PC-9 (cell line): ENCODE data around the gene EPSTI1. TPM values are rescaled to one million over a fixed set of nuclear protein-coding genes. Genes with fewer than 3 reads are reported as not detected.
A peak's percentile ranks its signal among the peaks of the same experiment; 100 is the strongest.

ENCODE experiments used
- BruUV-seq: library from RNA; stranded (reverse); fragments of 400-500 nt; replicated peaks from 2 replicates; lab custom pipeline; 2021; lab: Mats Ljungman, UMichigan
- CTCF ChIA-PET: fragments of 300-600 bp; sonication (Branson Sonifier 250); formaldehyde crosslinking; loops from one replicate; lab custom pipeline; 2022; ENCODE audit warnings: antibody characterized with exemption; lab: Charles Lee
- POLR2A ChIA-PET: fragments of 300-600 bp; sonication (Branson Sonifier 250); formaldehyde crosslinking; loops from one replicate; lab custom pipeline; 2022; ENCODE audit warnings: antibody characterized with exemption; ENCODE audit not compliant: unreplicated experiment; lab: Charles Lee
- DNase-seq, 2 experiments: peaks; one replicate each; pipeline versions ENCODE4 v3.0.0 to v3.0.0-alpha.2; 2015 to 2022; ENCODE audit warnings: mixed read lengths in 1 of 2
- H2AFZ ChIP-seq: fragments of 200-600 bp; sonication (generic); 2 replicates; pipeline ENCODE4 v1.8.1; 2017; ENCODE audit warnings: antibody characterized with exemption
- H3F3A ChIP-seq: fragments of 200-600 bp; sonication (generic); 2 replicates; pipeline ENCODE4 v1.8.1; 2017; ENCODE audit warnings: antibody characterized with exemption, mild to moderate bottlenecking, low read depth; ENCODE audit not compliant: insufficient read depth
- H3K27ac ChIP-seq: fragments of 200-600 bp; sonication (generic); 2 replicates; pipeline ENCODE4 v1.6.1; 2016; ENCODE audit warnings: mixed run types
- H3K27me3 ChIP-seq: fragments of 200-600 bp; sonication (generic); 2 replicates; pipeline ENCODE4 v1.6.1; 2016; ENCODE audit warnings: low read depth, mixed run types; ENCODE audit not compliant: insufficient read depth
- H3K36me3 ChIP-seq: fragments of 200-600 bp; sonication (generic); 2 replicates; pipeline ENCODE4 v1.6.1; 2016; ENCODE audit warnings: low read depth, mixed run types
- H3K4me1 ChIP-seq: fragments of 200-600 bp; sonication (generic); replicated peaks from 2 replicates; pipeline ENCODE4 v1.6.1; 2016; ENCODE audit warnings: mixed run types; ENCODE audit not compliant: insufficient read depth
- H3K4me2 ChIP-seq: fragments of 200-600 bp; sonication (generic); 2 replicates; pipeline ENCODE4 v1.6.1; 2017; ENCODE audit warnings: mixed run types
- H3K4me3 ChIP-seq: fragments of 200-600 bp; sonication (generic); 2 replicates; pipeline ENCODE4 v1.6.1; 2016; ENCODE audit warnings: mixed run types
- H3K79me2 ChIP-seq: fragments of 200-600 bp; sonication (generic); 2 replicates; pipeline ENCODE4 v1.6.1; 2017; ENCODE audit warnings: low read depth, mixed run types
- H3K9me2 ChIP-seq: fragments of 200-600 bp; sonication (generic); 2 replicates; pipeline ENCODE4 v1.8.1; 2017; ENCODE audit warnings: mild to moderate bottlenecking; ENCODE audit not compliant: insufficient read depth
- H3K9me3 ChIP-seq: fragments of 200-600 bp; sonication (generic); 2 replicates; pipeline ENCODE4 v1.8.1; 2016; ENCODE audit warnings: low read depth; ENCODE audit not compliant: insufficient read depth
- H4K20me1 ChIP-seq: fragments of 200-600 bp; sonication (generic); 2 replicates; pipeline ENCODE4 v1.8.1; 2017; ENCODE audit not compliant: insufficient read depth
- EZH2 ChIP-seq: fragments of 200-600 bp; sonication (generic); IDR thresholded peaks from 2 replicates; pipeline ENCODE4 v1.8.0; 2017; ENCODE audit warnings: antibody characterized with exemption, low read depth
- intact Hi-C: fragments of 100-400 bp; cut with micrococcal nuclease; formaldehyde crosslinking; loops from one replicate; pipeline ENCODE4 v1.10.0; 2022; ENCODE audit not compliant: unreplicated experiment
- total RNA-seq: library from RNA; stranded (reverse); gene quantifications from 2 replicates; pipeline ENCODE4 v1.2.3, GENCODE V29; 2021
- TF ChIP-seq, protein P1 (sequence below): fragments of 200-600 bp; sonication (generic); conservative IDR thresholded peaks from 2 replicates; pipeline ENCODE4 v1.6.1; 2017; ENCODE audit warnings: mixed run types, antibody characterized with exemption, mild to moderate bottlenecking, moderate library complexity

Gene EPSTI1
- total RNA-seq, 1 experiment from 2014 or later: 3.4 TPM

DNA sequence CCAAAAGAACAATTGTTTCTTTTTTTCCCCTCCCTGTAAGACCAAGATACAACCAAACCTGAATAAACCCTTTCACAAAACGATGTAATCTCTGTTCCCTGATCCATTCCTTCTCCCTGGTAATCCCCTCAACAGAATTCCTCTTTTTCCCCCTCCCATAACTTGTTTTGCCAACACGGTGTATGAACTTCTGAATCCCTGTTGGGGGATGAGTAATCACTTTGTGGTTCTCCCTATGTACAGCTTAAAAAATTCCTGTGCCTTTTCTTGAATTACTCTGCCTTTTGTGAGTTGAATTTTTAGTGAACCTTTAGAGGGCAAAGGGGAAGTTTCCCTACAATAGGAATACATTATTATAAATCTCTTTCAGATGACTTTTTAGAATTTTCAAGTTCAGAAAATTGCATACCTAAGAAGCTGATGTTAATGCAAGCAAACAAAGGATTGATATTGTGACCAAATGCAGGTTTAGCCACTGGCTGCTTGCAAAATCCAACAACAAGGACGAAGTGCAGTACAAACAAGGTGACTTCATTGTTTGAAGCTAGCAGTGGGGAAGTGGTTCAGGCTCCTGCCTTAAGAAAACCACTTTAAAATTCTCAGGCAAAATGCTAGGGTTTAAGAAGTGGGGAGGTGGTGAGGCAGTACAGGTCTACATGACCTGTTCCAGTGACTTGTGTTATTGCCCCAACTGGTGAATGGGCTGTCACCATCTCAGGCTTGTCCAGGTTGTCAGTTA, 15.0 kb upstream of the EPSTI1 start:
- H3K9me3 ChIP-seq: no peaks in the 10 kb centered on the region
- H3K27me3 ChIP-seq: no peaks in the 10 kb centered on the region
- peak in 1 of 2 experiments; percentile 49 for DNase-seq
- H3K27ac ChIP-seq: peak overlapping the region; percentile 62
- no peaks in the 10 kb centered on the region for H3K79me2 ChIP-seq
- H3K4me3 ChIP-seq: no peak overlapping the region
- no peak overlapping the region for H2AFZ ChIP-seq
- intact Hi-C loops: no loop called here
- no peaks in the 10 kb centered on the region for H4K20me1 ChIP-seq
- no TSS peak for BruUV-seq
- H3K4me2 ChIP-seq: peak overlapping the region; percentile 59
- TF ChIP-seq EZH2: no peak
- peaks cover 31% of the 10 kb centered on the region for H3F3A ChIP-seq
- POLR2A ChIA-PET: interaction anchor here (0.5 to 0.7 kb wide), 2 partner anchors 10 to 20 kb away, joined by 6 to 7 read pairs; no protein-coding TSS in a partner anchor
- H3K9me2 ChIP-seq: no peaks in the 10 kb centered on the region
- CTCF ChIA-PET: no interaction called here
- peaks cover 34% of the 10 kb centered on the region for H3K4me1 ChIP-seq
- no peaks in the 10 kb centered on the region for H3K36me3 ChIP-seq

DNA sequence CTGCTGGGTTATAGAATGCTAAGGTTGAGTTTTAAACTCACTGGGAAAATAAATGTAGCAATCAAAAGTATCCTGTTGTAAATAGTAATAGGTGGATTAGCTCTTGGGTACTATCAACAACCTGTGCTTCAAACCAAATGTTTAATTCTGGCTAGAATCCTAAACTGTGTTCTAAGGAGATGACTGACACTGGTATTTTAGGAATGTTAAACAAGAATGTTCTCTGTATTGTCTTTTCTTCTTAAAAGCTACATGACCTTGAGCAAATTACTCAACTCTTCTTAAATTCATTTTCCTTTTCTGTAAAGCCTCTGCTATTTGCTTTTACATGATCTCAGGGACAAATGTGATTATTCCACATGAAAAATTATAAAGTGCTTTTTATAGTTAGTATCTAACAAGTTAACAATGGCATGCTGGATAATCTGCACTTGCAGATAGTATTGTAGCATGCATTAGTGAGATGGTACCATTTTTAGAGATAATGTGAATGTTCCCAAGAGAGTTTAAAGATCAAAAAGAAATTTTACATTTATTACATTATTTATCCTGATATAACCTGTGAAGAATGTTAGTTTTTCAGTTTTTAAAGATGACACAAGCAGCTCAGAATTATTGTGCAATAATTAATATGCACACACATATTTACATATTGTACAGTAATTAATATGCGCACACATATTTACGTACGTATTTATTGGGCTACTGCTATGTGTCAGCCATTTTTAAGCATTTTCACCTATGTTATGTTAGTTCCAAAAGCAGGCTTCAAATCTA, 13.6 kb upstream of the EPSTI1 start:
- no peaks in the 10 kb centered on the region for H3K27me3 ChIP-seq
- no peaks in the 10 kb centered on the region for H3K79me2 ChIP-seq
- H4K20me1 ChIP-seq: no peaks in the 10 kb centered on the region
- no peaks in the 10 kb centered on the region for H3K9me2 ChIP-seq
- peaks cover 34% of the 10 kb centered on the region for H3K4me1 ChIP-seq
- ChIA-PET CTCF (no interaction called here), POLR2A (no interaction called here)
- TF ChIP-seq, protein P1, sequence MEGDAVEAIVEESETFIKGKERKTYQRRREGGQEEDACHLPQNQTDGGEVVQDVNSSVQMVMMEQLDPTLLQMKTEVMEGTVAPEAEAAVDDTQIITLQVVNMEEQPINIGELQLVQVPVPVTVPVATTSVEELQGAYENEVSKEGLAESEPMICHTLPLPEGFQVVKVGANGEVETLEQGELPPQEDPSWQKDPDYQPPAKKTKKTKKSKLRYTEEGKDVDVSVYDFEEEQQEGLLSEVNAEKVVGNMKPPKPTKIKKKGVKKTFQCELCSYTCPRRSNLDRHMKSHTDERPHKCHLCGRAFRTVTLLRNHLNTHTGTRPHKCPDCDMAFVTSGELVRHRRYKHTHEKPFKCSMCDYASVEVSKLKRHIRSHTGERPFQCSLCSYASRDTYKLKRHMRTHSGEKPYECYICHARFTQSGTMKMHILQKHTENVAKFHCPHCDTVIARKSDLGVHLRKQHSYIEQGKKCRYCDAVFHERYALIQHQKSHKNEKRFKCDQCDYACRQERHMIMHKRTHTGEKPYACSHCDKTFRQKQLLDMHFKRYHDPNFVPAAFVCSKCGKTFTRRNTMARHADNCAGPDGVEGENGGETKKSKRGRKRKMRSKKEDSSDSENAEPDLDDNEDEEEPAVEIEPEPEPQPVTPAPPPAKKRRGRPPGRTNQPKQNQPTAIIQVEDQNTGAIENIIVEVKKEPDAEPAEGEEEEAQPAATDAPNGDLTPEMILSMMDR: no peak
- no peak for TF ChIP-seq EZH2
- H3K36me3 ChIP-seq: no peaks in the 10 kb centered on the region
- peaks cover 31% of the 10 kb centered on the region for H3F3A ChIP-seq
- no peak overlapping the region for H3K4me3 ChIP-seq
- no peaks in the 10 kb centered on the region for H3K9me3 ChIP-seq
- peak overlapping the region; percentile 47 for H3K27ac ChIP-seq
- intact Hi-C loops: loop anchor here (1.0 kb wide), 1 partner anchor 9 kb away; no protein-coding TSS in a partner anchor
- no TSS peak for BruUV-seq
- H2AFZ ChIP-seq: no peak overlapping the region
- peak overlapping the region; percentile 38 for H3K4me2 ChIP-seq
- peak in 1 of 2 experiments; percentile 62 for DNase-seq

DNA sequence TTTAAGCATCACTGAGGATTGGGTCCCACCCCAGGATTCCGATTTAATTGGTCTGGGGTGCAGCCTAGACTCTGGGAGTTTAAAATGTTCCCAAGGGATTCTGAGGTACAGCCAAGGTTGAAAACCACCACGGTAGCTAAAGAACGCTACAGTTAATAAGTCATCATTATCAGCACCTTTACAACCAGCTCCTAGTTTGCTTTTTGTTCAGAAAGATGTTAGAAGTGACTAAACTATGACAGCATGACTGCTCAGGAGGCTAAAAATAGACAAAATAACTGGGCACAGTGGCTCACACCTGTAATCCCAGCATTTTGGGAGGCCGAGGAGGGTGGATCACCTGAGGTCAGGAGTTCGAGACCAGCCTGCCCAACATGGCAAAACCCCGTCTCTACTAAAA, 11.7 kb upstream of the EPSTI1 start:
- TF ChIP-seq, protein P1: no peak
- TF ChIP-seq EZH2: no peak
- ChIA-PET POLR2A (no interaction called here), CTCF (no interaction called here)
- no peak overlapping the region for H2AFZ ChIP-seq
- BruUV-seq: no TSS peak
- no peaks in the 10 kb centered on the region for H3K27me3 ChIP-seq
- H3K9me3 ChIP-seq: no peaks in the 10 kb centered on the region
- no peaks in the 10 kb centered on the region for H3K9me2 ChIP-seq
- peaks cover 34% of the 10 kb centered on the region for H3K4me1 ChIP-seq
- DNase-seq: no peak
- intact Hi-C loops: no loop called here
- H3K4me2 ChIP-seq: no peak overlapping the region
- H3F3A ChIP-seq: peaks cover 31% of the 10 kb centered on the region
- no peak overlapping the region for H3K4me3 ChIP-seq
- H3K36me3 ChIP-seq: no peaks in the 10 kb centered on the region
- H3K79me2 ChIP-seq: no peaks in the 10 kb centered on the region
- H3K27ac ChIP-seq: no peak overlapping the region
- H4K20me1 ChIP-seq: no peaks in the 10 kb centered on the region
